CD4-positive, alpha-beta T cell treated with Interleukin-15 for 4 hours (primary cell): ENCODE data around the gene THOC3.
"Not testable (repeated sequence)": the region's sequence is repeated elsewhere in the genome, so short reads cannot be mapped to it uniquely, and the experiment has no call there.

Experiments used
- DNase-seq: peaks from one replicate; pipeline ENCODE4 v3.0.0-alpha.2; 2020; ENCODE audit warnings: low spot score

The THOC3 gene

GRCh38 chr5:175938489-175938888, 29.6 kb downstream of the THOC3 start:
- not testable (repeated sequence) for DNase-seq

DNA sequence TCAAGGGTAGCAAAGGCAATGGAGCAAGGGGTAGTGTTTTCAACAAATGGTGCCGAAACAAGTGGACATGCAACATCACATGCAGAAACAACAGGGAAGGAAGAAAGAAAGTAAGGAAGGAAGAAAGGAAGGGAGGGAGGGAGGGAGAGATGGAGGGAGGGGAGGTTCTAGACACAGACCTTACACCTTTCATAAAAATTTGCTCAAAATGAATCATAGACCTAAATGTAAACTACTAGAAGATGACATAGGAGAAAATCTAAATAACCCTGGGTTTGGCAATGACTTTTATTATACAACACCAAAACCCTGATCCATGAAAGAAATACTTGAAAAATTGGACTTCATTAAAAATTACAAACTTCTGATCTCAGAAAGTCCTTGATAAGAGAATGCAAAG, 39.4 kb downstream of the THOC3 start:
- not testable (repeated sequence) for DNase-seq

DNA sequence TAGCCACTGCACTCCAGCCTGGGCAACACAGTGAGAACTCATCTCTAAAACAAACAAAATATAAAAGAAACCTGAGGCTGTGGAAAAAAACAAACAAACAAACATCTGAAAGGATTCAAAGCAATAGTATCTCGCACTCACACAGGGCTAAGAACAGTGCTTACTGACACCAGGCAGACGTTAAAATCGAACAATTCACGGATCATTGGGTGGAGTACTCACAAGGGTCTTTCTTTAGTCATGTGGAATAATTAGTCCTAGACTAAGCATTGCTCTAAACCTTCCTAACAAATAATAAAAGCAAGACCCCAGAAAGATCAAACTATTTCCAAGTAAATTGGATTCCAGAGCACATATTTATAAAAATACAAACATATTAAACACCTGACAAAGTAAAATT, 43.0 kb downstream of the THOC3 start:
- DNase-seq: not testable (repeated sequence)

DNA sequence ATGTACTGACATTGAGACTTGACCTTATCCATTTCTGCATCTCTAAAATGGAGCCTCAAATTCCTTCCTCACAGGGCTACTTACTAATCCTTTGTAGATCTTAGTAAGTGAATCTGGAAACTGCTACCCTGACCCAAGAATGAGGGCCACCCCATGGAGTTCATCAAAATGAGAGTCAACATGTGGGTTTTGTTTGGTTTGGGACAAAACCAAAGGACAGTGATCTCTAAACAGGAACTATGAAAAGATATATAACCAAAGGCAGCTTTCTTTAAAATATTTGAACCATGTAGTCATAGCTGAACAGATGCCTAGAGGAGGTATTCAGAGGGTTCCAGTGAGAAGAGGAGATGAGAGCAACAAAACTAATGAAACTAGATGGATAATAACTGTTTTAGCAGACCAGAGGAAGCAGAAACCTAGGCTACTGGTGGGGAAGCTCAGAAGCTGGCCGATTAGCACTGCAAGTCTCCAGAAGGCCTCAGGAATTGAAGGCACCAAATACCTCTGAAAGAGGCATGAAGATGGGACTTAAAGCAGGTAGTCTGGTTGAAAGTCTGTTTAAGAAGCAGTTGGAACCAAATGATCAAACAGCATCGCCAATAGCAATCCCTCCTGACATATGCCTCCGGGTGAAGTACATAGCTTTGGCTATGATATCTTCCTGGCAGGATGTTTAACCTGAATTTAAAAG, 45.8 kb downstream of the THOC3 start:
- DNase-seq: no peak

DNA sequence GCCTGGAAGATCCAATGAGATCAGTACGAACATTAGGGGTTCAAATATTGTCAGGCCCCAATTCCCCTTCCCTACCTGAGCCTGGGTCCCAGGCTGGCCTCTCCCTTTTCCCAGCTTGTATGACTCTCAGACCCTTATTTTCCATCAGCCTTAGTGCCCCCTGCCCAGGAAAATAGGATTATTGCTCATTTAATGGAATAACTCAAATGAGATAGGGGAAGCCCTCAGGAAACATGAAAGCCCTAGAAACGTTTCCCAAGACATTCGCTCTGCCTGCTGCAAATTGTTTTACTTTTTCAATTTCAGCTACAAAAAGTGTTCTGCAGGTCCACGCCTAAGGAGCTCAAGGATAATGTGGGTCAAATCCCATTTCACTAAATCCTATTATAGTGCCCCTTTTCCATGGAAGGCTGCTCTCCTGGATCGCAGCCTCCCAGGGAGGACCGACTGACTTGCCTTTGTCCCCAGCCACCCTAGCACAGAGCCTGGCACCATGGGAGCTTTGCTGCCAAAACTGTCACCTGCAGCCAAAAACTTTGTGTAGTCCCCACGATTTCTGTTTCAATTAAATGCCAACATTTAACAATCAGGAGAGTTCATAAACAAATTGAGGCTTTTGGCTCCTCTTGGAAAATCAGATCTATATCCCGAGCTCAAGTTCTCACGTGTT, 46.9 kb downstream of the THOC3 start:
- DNase-seq: no peak

GRCh38 chr5:175920231-175920811, 47.8 kb downstream of the THOC3 start:
- DNase-seq: no peak

DNA sequence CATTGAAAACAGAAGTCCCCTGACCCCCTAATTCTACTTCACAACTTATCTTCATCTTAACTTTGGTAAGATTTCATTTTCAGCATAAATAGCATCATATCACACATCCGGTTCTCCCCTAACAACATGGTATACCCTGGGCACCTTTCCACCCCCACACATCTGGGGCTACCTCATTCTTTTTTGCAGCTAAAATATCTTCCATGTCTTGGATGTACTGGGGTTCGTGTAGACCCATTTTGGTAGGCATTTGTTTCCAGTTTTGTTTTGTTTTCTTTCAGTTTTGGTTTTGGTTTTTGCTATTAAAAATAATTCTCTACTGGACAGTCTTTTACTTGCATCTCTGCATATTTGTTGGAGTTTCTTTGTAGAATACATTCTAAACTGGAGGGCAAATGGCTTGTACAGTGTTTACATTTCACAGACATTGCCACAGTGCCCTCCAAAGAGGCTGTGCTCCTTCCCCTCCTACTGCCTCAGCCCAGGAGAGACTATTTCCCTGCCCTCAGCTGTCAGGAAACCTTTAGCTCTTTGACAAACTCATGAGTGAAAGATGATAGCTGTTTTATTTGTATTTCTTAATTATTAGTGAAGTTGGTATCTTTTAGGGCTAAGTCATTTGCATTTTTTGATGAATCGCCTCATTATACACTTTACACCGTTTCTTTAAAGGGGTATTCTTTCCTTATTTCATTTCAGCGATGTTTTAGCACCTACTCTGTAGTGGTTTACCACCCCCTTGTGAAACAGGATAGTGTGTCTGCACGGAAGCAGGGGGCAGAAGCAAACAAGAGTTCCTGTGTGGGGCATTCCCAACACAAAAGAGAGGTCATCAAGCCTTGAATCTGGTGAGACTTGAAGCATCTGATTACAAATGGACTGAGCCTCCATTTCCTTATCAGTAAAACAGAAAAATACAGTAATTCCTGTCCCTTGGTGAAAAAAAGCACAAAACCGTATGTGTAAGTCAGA, 52.8 kb downstream of the THOC3 start:
- peak; percentile 13 for DNase-seq

DNA sequence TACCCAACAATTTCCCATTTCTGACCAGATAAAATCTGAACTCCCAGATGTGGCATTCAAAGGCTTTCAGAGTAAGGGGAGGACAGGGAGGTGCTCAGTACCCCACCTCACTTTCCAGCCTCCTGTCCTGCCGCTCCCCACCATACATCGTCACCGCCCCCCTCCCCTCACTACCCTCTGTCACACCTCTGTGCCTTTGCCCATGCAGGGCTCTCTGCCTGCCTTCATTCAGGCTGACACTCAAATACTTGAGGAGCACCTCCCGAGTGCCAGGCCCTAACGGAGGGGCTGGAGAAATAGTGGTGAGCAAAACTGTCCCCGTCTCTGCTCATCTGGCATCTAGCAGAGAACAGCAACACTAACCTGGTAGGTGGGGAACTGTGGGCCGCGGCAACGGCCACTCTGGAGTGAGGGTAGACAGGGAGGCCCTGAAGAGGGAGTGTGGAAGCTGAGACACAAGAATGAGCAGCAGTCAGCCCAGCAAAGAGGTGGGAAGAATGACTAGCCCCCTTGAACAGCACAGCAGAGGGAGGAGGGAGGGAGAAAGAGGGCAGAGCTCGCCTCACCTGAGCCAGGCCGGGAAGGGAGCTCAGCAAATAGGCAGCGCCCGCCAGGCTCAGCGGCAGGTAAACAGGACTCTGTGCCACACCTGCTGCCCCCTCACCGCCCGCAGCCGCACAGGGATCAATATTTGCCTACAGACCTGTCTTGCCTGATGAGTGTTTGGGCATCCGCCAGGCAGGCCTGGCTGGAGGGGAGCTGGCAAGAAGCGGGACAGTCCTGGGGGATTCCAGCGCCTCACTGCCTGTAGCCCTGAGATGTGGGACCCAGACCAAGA, 54.1 kb downstream of the THOC3 start:
- DNase-seq: not testable (repeated sequence)

GRCh38 chr5:175910072-175910471, 58.0 kb downstream of the THOC3 start:
- DNase-seq: not testable (repeated sequence)
